ENCODE data around the gene EMP3.

DNA sequence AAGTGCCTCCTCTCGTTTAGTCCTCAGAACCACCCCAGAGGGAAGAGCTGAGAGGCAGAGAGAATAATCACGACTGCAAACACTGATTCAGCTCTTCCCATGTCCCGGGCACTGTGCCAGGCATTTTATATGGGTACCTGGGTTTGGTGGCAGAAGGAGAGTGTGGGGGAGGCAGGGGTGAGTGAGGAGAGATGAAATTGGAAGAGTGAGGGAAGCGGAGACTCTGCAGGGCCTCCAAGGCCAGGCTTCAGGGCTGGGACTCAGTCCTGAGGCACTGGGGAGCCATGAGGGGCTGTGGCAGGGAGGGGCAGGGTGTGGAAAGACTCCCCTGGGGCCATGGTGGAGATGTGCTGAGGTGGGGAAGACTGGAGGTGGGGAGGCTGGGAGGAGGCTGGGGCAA is 47.6 kb downstream of the EMP3 start:
- TF ChIP-seq NFIC (IDR thresholded peaks at IDR 0.05) (no peak), RAD21 (IDR thresholded peaks at IDR 0.05; ENCODE audit: low read depth) (no peak), TAF1 (IDR thresholded peaks at IDR 0.05; ENCODE audit: low read depth) (no peak), CREB1 (IDR thresholded peaks at IDR 0.05; ENCODE audit: low read depth) (no peak), EP300 (IDR thresholded peaks at IDR 0.05; ENCODE audit: borderline replicate concordance) (no peak), REST (IDR thresholded peaks at IDR 0.05; ENCODE audit: low read depth) (no peak)

All from Ishikawa (cell line).